Measurements from ENCODE around the gene MAGEA10. TPM values are rescaled to one million over a fixed set of nuclear protein-coding genes. Genes with fewer than 3 reads are reported as not detected.

The MAGEA10 gene
- total RNA-seq, 1 donor from 2014 or later = not detected

GRCh38 chrX:152103866-152104265, 34.5 kb downstream of the MAGEA10 start:
- intact Hi-C loops (cut with DNase I) = no loop called here
- no peak for DNase-seq
- ATAC-seq (ENCODE audit: poor library complexity) = no peak

- DNase-seq (no peak), ATAC-seq (ENCODE audit: poor library complexity) (no peak)
- intact Hi-C loops (cut with DNase I) = no loop called here
Observed at GRCh38 chrX:152086141-152086540, 52.2 kb downstream of the MAGEA10 start.

Other genes starting within 250 kb of the MAGEA10 start
- not detected for gene MAGEA4, start 225.7 kb downstream of the MAGEA10 start, total RNA-seq
- 28.0 TPM for gene GABRE, start 163.9 kb downstream of the MAGEA10 start, total RNA-seq